GM21423 (cell line): ENCODE measurements around the gene GPNMB.
A peak's percentile ranks its signal among the peaks of the same experiment; 100 is the strongest.
"Not testable (repeated sequence)": the region's sequence is repeated elsewhere in the genome, so short reads cannot be mapped to it uniquely, and the experiment has no call there.

Source experiments
- ATAC-seq: cut with Tn5 transposase; IDR thresholded peaks from one replicate; pipeline ENCODE4 v1.9.1; 2021; ENCODE audit warnings: mild to moderate bottlenecking, moderate library complexity; ENCODE audit not compliant: unreplicated experiment

Gene GPNMB

GRCh38 chr7:23298141-23298881, 51.7 kb downstream of the GPNMB start:
- ATAC-seq: no peak

- ATAC-seq: peak; percentile 100
These were observed 52.6 kb downstream of the GPNMB start, which contains the start of gene MALSU1 for GRCh38 chr7:23298885-23299769. TSS of gene MALSU1 (plus strand) at chr7:23299339. CDS start at chr7:23299353, 14 bp downstream.

- no peak for ATAC-seq
These were observed 53.3 kb downstream of the GPNMB start for GRCh38 chr7:23299770-23300300.

GRCh38 chr7:23306936-23307521, 60.5 kb downstream of the GPNMB start:
- no peak for ATAC-seq

GRCh38 chr7:23308754-23309153, 62.2 kb downstream of the GPNMB start:
- ATAC-seq: no peak

GRCh38 chr7:23312141-23312540, 65.6 kb downstream of the GPNMB start:
- not testable (repeated sequence) for ATAC-seq

- ATAC-seq: no peak
These were observed 68.8 kb downstream of the GPNMB start for GRCh38 chr7:23315366-23315765.
